Nucleus accumbens (tissue), 56 donors: ENCODE results near the gene RNU7-1.

Experiments used
- DNase-seq, 56 donors: peaks; one replicate each; lab custom pipeline; 2025; lab: John Stamatoyannopoulos, UW

The RNU7-1 gene

DNA sequence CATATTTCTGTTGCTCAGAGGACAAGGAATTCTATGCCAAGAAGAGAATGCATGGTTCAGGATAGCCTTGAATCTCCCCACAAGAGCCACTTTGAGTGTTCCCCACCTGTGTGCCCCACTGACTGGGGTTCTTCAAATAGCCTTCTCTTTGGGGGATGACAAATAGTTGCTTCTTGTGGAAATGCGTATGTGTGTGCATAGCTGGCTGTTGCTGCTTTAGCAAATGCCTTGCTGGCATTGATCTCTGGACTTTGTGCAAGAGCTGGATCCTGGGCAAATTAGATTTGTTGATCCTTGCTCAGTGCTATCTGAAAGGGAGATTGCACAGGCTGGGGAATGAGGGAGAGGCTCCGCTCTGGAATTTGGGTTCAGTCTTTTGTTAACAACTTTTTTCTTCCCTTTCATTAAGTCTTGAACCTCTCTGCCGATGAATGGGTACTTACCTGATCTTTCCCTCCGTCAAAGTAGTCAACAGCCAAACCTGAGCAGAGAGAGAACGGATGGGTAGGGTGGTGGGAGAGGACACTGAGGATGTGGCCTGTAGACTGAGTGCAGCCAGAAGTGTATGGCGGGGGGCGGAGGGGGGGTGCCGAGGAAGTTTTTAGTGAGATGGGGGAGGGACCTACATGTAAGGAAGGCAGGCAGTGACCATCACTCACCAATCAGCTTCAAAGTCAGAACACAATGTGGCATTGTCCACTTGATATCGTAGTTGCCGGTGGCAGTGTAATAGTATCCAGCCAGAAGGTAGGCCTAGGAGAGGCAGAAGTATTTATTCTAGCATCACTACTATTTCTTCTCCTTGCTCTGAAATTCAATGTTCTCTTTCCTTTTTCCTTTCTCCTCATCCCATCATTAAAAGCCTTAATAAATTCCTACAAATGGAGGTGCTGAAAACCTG is 37.8 kb downstream of the RNU7-1 start:
- DNase-seq: no peak

DNA sequence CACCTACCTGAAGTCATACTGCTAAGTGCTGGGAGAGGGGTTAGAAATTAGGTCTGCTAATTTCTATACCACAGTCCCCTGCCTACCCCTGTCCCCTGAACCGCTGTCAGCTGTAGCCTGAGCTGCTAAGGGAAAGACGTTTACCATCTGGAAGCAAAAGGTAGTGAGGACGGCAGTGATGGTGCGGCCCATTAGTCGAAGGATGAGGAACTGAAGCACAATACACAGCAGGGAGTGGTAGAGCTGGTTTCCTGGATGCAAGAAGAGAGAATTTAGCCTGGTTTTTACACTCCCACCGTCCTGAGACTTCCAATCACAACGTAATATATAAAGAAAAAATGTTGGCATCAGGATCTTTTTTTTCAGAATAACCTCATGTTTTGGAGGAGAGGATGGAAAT is 38.9 kb downstream of the RNU7-1 start:
- DNase-seq: no peak

DNA sequence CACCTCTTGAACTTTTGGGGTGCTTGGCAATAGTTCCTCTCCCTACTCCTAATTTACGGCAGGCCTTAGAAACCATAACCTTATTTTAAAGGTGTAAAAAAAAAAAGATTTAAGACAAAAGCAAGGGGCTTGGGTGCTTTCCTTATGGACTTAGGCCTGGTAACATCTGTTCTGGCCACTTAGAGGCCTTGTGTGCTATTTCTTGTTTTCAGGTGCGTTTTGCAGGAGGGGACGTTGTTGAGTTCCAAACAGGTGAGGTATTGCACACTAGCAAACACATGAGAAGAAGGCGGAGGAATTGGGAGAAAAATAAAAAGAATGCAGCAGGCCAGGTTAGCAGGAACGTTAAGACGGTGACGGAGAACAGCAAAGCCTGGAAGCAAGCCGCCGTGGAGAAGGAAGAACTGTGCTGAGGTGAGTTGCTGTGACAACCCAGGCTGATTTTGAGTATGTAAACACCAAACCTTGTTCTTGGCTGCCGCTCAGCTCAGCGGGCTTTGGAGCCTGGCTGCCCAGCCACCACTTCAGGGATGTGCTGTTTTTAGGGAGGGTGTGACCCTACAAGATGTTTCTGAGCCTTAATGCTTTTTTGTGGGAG is 44.4 kb downstream of the RNU7-1 start:
- DNase-seq: peak in 1 of 56 donors; percentile 12
